ENCODE results near the gene ATP23. TPM values are rescaled to one million over a fixed set of nuclear protein-coding genes. Genes with fewer than 3 reads are reported as not detected.

Gene ATP23
- 3.0 and 10.9 TPM in 2 replicates for total RNA-seq (ENCODE audit: low replicate concordance)

DNA sequence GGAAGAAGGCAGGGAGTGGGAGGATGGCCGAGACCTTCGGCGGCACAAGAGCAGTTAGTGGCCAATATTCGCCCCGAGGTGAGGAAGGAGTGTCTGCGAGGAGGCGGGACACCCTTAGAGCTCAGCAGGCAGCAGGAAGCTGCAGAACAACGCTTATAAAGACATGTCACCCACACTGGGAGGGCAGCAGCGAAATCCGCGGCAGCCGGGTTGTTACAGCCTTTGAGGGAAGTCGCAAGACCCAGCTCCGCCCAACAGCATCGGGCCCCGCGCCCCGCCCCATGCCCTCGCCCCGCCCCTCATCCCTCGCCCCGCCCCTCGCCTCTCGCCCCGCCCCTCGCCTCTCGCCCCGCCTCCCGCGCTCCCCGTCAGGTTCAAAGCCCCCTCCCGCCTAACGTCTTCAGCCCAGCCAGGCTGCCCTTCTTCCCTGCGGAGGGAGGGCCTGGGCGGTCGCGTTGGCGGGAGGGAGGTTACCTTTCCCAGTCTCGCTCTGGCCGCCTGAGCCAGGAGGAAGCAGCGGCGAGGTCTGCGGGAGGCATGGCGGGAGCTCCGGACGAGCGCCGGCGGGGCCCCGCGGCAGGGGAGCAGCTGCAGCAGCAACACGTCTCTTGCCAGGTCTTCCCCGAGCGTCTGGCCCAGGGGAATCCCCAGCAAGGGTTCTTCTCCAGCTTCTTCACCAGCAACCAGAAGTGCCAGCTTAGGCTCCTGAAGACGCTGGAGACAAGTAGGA lies at the start of gene ATP23:
Gene ATP23 (plus strand): TSS at position 403 of the 730 bp plus-strand sequence. CDS start 135 bp downstream, at position 538.

Other genes with a start within 250 kb of the ATP23 start
- gene OS9, start 247.4 kb upstream of the ATP23 start, total RNA-seq (ENCODE audit: low replicate concordance): 233 and 545 TPM in 2 replicates
- 0.23 and 0.30 TPM in 2 replicates for gene AGAP2, start 202.8 kb upstream of the ATP23 start, total RNA-seq (ENCODE audit: low replicate concordance)
- 59.8 and 69.0 TPM in 2 replicates for gene TSPAN31, start 196.5 kb upstream of the ATP23 start, total RNA-seq (ENCODE audit: low replicate concordance)
- 177 and 178 TPM in 2 replicates for gene CDK4, start 189.3 kb upstream of the ATP23 start, total RNA-seq (ENCODE audit: low replicate concordance)
- 3.4 and 4.7 TPM in 2 replicates for gene MARCHF9, start 186.5 kb upstream of the ATP23 start, total RNA-seq (ENCODE audit: low replicate concordance)
- 0.68 TPM in 1 of 2 replicates, not detected in the other for gene CYP27B1, start 174.5 kb upstream of the ATP23 start, total RNA-seq (ENCODE audit: low replicate concordance)
- 5.0 and 7.0 TPM in 2 replicates for gene METTL1, start 169.5 kb upstream of the ATP23 start, total RNA-seq (ENCODE audit: low replicate concordance)
- gene EEF1AKMT3, start 169.0 kb upstream of the ATP23 start, total RNA-seq (ENCODE audit: low replicate concordance): 7.8 and 8.5 TPM in 2 replicates
- 6.7 and 16.8 TPM in 2 replicates for gene TSFM, start 158.8 kb upstream of the ATP23 start, total RNA-seq (ENCODE audit: low replicate concordance)
- gene AVIL, start 122.8 kb upstream of the ATP23 start, total RNA-seq (ENCODE audit: low replicate concordance): 1.4 and 11.6 TPM in 2 replicates
- gene CTDSP2, start 94.8 kb upstream of the ATP23 start, total RNA-seq (ENCODE audit: low replicate concordance): 54.6 and 198 TPM in 2 replicates